AG20443 (cell line): ENCODE data around the gene MIDN.
A peak's percentile ranks its signal among the peaks of the same experiment; 100 is the strongest.
"Not testable (repeated sequence)": the region's sequence is repeated elsewhere in the genome, so short reads cannot be mapped to it uniquely, and the experiment has no call there.

Experiments used
- DNase-seq: peaks from one replicate; pipeline ENCODE4 v3.0.0; 2012; ENCODE audit warnings: low spot score, mixed read lengths

The MIDN gene

GRCh38 chr19:1295169-1296012 is 47.0 kb downstream of the MIDN start:
- peak; percentile 85 for DNase-seq

GRCh38 chr19:1296078-1296477 is 47.7 kb downstream of the MIDN start:
- DNase-seq: no peak

- DNase-seq: no peak
Measured at GRCh38 chr19:1296575-1297271, 48.3 kb downstream of the MIDN start.

- DNase-seq: no peak
Measured at GRCh38 chr19:1298235-1298634, 49.9 kb downstream of the MIDN start.

- no peak for DNase-seq
Measured at GRCh38 chr19:1299801-1300200, 51.4 kb downstream of the MIDN start.

GRCh38 chr19:1300744-1301490 is 52.5 kb downstream of the MIDN start:
- DNase-seq: no peak

GRCh38 chr19:1302533-1303239 is 54.3 kb downstream of the MIDN start:
- DNase-seq: no peak

- DNase-seq: no peak
Measured at GRCh38 chr19:1304197-1304924, 56.0 kb downstream of the MIDN start.

- DNase-seq: not testable (repeated sequence)
Measured at GRCh38 chr19:1305354-1305753, 57.0 kb downstream of the MIDN start.

- DNase-seq: no peak
Measured at GRCh38 chr19:1307320-1307719, 58.9 kb downstream of the MIDN start.

- DNase-seq: no peak
Measured at GRCh38 chr19:1307755-1308303, 59.4 kb downstream of the MIDN start.

GRCh38 chr19:1308718-1309117 is 60.3 kb downstream of the MIDN start:
- DNase-seq: no peak
